Measurements from ENCODE around the gene DAB2IP.

- no peak for TF ChIP-seq CTCF (IDR thresholded peaks at IDR 0.05; ENCODE audit: low read depth, low read length)
- TF ChIP-seq EZH2phosphoT487 (IDR thresholded peaks at IDR 0.05; ENCODE audit: low read depth): no peak
Measured at GRCh38 chr9:121694600-121694999, 43.2 kb downstream of the DAB2IP start.

Data from OCI-LY3 (cell line).